ENCODE data around the gene UROC1. TPM values are rescaled to one million over a fixed set of nuclear protein-coding genes. Genes with fewer than 3 reads are reported as not detected.

UROC1 gene
- total RNA-seq, 1 donor from 2014 or later: not detected

- H3K27me3 Mint-ChIP-seq (ENCODE audit: unreplicated experiment): peaks cover 3% of the 10 kb centered on the region
Measured at GRCh38 chr3:126439346-126439967, 78.1 kb downstream of the UROC1 start.

GRCh38 chr3:126438746-126439145, 78.8 kb downstream of the UROC1 start:
- Mint-ChIP-seq H3K4me3 (ENCODE audit: unreplicated experiment) (no peak overlapping the region), H3K4me1 (ENCODE audit: low read depth, unreplicated experiment) (peaks cover 12% of the 10 kb centered on the region), H3K9me3 (ENCODE audit: unreplicated experiment) (no peaks in the 10 kb centered on the region), H3K27me3 (ENCODE audit: unreplicated experiment) (peaks cover 4% of the 10 kb centered on the region), H3K27ac (ENCODE audit: unreplicated experiment) (no peak overlapping the region), H3K36me3 (ENCODE audit: unreplicated experiment) (no peaks in the 10 kb centered on the region)
- TF ChIP-seq CTCF (IDR thresholded peaks at IDR 0.05; ENCODE audit: partially characterized antibody, unreplicated experiment): no peak
- DNase-seq: no peak

More at GRCh38 chr3:126439346-126439967, 78.1 kb downstream of the UROC1 start:
- H3K27ac Mint-ChIP-seq (ENCODE audit: unreplicated experiment): no peak overlapping the region
- no peak overlapping the region for H3K4me3 Mint-ChIP-seq (ENCODE audit: unreplicated experiment)
- H3K4me1 Mint-ChIP-seq (ENCODE audit: low read depth, unreplicated experiment): peaks cover 7% of the 10 kb centered on the region
- DNase-seq: no peak
- H3K9me3 Mint-ChIP-seq (ENCODE audit: unreplicated experiment): no peaks in the 10 kb centered on the region
- H3K36me3 Mint-ChIP-seq (ENCODE audit: unreplicated experiment): no peaks in the 10 kb centered on the region
- no peak for TF ChIP-seq CTCF (IDR thresholded peaks at IDR 0.05; ENCODE audit: partially characterized antibody, unreplicated experiment)

GRCh38 chr3:126438186-126438585, 79.4 kb downstream of the UROC1 start:
- Mint-ChIP-seq H3K27ac (ENCODE audit: unreplicated experiment) (no peak overlapping the region), H3K9me3 (ENCODE audit: unreplicated experiment) (peaks cover 1% of the 10 kb centered on the region), H3K4me3 (ENCODE audit: unreplicated experiment) (no peak overlapping the region), H3K36me3 (ENCODE audit: unreplicated experiment) (no peaks in the 10 kb centered on the region), H3K4me1 (ENCODE audit: low read depth, unreplicated experiment) (peaks cover 12% of the 10 kb centered on the region), H3K27me3 (ENCODE audit: unreplicated experiment) (peaks cover 4% of the 10 kb centered on the region)
- DNase-seq: no peak
- no peak for TF ChIP-seq CTCF (IDR thresholded peaks at IDR 0.05; ENCODE audit: partially characterized antibody, unreplicated experiment)

- Mint-ChIP-seq H3K4me3 (ENCODE audit: unreplicated experiment) (no peak overlapping the region), H3K4me1 (ENCODE audit: low read depth, unreplicated experiment) (peaks cover 12% of the 10 kb centered on the region), H3K36me3 (ENCODE audit: unreplicated experiment) (no peaks in the 10 kb centered on the region), H3K27me3 (ENCODE audit: unreplicated experiment) (peaks cover 4% of the 10 kb centered on the region), H3K27ac (ENCODE audit: unreplicated experiment) (no peak overlapping the region), H3K9me3 (ENCODE audit: unreplicated experiment) (peaks cover 2% of the 10 kb centered on the region)
- DNase-seq: no peak
- TF ChIP-seq CTCF (IDR thresholded peaks at IDR 0.05; ENCODE audit: partially characterized antibody, unreplicated experiment): no peak
Measured at GRCh38 chr3:126436826-126437717, 80.5 kb downstream of the UROC1 start.
